LNCAP (cell line): Measurements from ENCODE around the gene UBE2M.

Experiments used
- CTCF ChIP-seq: fragments of 450-650 bp; IDR thresholded peaks from 2 replicates; pipeline ENCODE4 v1.5.1; 2017; ENCODE audit warnings: mild to moderate bottlenecking

Gene UBE2M

GRCh38 chr19:58510084-58510862, 48.1 kb downstream of the UBE2M start:
- TF ChIP-seq CTCF, result no peak

GRCh38 chr19:58509731-58510083, 48.7 kb downstream of the UBE2M start:
- TF ChIP-seq CTCF, result no peak
